ENCODE results near the gene IL37. TPM values are rescaled to one million over a fixed set of nuclear protein-coding genes. Genes with fewer than 3 reads are reported as not detected.

IL37 gene
- total and polyA plus RNA-seq, 2 of the 13 experiments (the other 11 are each of a cell fraction or from before 2014, with no cell fraction given), result not detected

DNA sequence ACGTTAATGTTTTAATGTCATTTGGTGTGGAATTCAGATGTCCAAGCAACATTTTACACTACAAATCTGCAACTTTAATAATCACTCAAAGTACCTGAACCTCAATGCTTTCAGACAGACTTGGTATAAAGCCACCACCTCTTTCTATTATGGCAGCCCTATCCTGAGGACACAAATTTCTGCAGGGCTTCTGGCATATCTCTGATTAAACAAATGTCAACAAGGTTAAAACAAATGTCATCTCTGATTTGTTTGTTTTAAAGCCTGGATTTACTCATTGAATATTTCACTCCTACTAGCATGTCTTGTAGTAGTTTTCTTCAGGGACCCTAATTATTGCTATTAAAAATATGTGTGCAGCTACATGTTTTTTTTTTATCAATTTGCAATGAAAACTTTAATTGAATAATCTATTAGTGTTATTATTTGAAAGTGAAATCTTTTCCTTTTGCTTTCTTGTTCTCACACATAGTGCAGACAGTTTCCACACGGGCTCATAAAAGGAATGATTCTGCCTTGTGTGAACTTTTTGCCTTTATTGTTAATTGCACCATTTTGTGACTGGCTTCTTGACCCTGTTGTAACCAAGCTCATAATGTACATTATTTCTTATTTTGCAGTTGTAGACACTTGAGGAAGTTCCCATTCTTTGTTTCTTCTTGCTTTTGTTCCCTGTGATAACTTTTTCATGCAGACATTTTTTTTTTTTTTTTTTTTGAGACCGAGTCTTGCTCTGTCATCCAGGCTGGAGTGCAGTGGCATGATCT, 30.1 kb downstream of the IL37 start:
- H3K36me3 ChIP-seq (replicated peaks in 1 of 2; ENCODE audit: control insufficient read depth in 1 of 2, insufficient read depth in 2 of 2, low read length in 2 of 2), result no peaks in the 10 kb centered on the region
- H3K4me1 ChIP-seq (ENCODE audit: insufficient read depth, low read length), result peaks cover 8% of the 10 kb centered on the region; the same call in 1 of the 2 replicates
- intact Hi-C loops (cut with micrococcal nuclease; ENCODE audit: unreplicated experiment), result loop anchor here (1.0 to 5.0 kb wide), 2 partner anchors 179 to 192 kb away; partner anchors contain the start of gene CKAP2L
- 37% methylated on average over 3 of the region's 3 CpGs for WGBS (ENCODE audit: low lambda C conversion rate)
- no peak for DNase-seq (ENCODE audit: low spot score)
- H3K27me3 ChIP-seq (ENCODE audit: control insufficient read depth in 1 of 2, insufficient read depth in 2 of 2, low read length in 2 of 2), result no peaks in the 10 kb centered on the region; a peak in 2 of 5 replicates
- H3K4me2 ChIP-seq (ENCODE audit: low read depth, low read length), result no peak overlapping the region
- H3K9ac ChIP-seq (ENCODE audit: insufficient read depth, low read depth, low read length), result no peak overlapping the region
- ATAC-seq, result no peak
- H3K27ac ChIP-seq (ENCODE audit: extremely low read length, insufficient read depth, low read length), result no peak overlapping the region
- no peak overlapping the region for H3K4me3 ChIP-seq (replicated peaks in 1 of 3; ENCODE audit: insufficient read depth in 1 of 3, low read depth in 2 of 3, low read length in 3 of 3)
- peaks cover 6% of the 10 kb centered on the region for H3K9me3 ChIP-seq (ENCODE audit: low read length)
- POLR2A ChIA-PET, result interaction anchor here (0.7 to 1.3 kb wide), 2 partner anchors 189 to 192 kb away, joined by 4 read pairs; no protein-coding TSS in a partner anchor
- BruUV-seq (replicated peaks), result no TSS peak
- H4K20me1 ChIP-seq (ENCODE audit: insufficient read depth, low read length), result no peaks in the 10 kb centered on the region
- in situ Hi-C loops (cut with HindIII; ENCODE audit: extremely low pct_ligation_motif_present, low pct_unique_long_range_greater_than_20kb), result loop anchor here (5.0 kb wide), 1 partner anchor 189 kb away; no protein-coding TSS in a partner anchor
- CTCF ChIA-PET (ENCODE audit: low intra/inter-chr PET ratio, low total read pairs), result interaction anchor here (0.6 to 2.9 kb wide), 4 partner anchors 18 to 193 kb away, joined by 3 to 25 read pairs (median 3); no protein-coding TSS in a partner anchor
- H3K79me2 ChIP-seq (ENCODE audit: insufficient read depth, low read length), result no peaks in the 10 kb centered on the region
- no peak for TF ChIP-seq NRL (CRISPR knock-in tag; IDR thresholded peaks at IDR 0.05; ENCODE audit: borderline replicate concordance)
- no peak for TF ChIP-seq TEAD2 (CRISPR knock-in tag; IDR thresholded peaks at IDR 0.05)
- TF ChIP-seq DMAP1 (CRISPR knock-in tag; IDR thresholded peaks at IDR 0.05), result no peak
- TF ChIP-seq REPIN1 (CRISPR knock-in tag; IDR thresholded peaks at IDR 0.05; ENCODE audit: borderline replicate concordance, low read depth), result no peak
- TF ChIP-seq ESRRA (CRISPR knock-in tag; IDR thresholded peaks at IDR 0.05; ENCODE audit: low read depth), result no peak
- TF ChIP-seq, protein P1, sequence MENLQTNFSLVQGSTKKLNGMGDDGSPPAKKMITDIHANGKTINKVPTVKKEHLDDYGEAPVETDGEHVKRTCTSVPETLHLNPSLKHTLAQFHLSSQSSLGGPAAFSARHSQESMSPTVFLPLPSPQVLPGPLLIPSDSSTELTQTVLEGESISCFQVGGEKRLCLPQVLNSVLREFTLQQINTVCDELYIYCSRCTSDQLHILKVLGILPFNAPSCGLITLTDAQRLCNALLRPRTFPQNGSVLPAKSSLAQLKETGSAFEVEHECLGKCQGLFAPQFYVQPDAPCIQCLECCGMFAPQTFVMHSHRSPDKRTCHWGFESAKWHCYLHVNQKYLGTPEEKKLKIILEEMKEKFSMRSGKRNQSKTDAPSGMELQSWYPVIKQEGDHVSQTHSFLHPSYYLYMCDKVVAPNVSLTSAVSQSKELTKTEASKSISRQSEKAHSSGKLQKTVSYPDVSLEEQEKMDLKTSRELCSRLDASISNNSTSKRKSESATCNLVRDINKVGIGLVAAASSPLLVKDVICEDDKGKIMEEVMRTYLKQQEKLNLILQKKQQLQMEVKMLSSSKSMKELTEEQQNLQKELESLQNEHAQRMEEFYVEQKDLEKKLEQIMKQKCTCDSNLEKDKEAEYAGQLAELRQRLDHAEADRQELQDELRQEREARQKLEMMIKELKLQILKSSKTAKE (CRISPR knock-in tag; IDR thresholded peaks at IDR 0.05; ENCODE audit: borderline replicate concordance), result no peak
- TF ChIP-seq ZNF20 (CRISPR knock-in tag; IDR thresholded peaks at IDR 0.05), result no peak
- TF ChIP-seq, protein P2, sequence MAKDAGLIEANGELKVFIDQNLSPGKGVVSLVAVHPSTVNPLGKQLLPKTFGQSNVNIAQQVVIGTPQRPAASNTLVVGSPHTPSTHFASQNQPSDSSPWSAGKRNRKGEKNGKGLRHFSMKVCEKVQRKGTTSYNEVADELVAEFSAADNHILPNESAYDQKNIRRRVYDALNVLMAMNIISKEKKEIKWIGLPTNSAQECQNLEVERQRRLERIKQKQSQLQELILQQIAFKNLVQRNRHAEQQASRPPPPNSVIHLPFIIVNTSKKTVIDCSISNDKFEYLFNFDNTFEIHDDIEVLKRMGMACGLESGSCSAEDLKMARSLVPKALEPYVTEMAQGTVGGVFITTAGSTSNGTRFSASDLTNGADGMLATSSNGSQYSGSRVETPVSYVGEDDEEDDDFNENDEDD (CRISPR knock-in tag; IDR thresholded peaks at IDR 0.05; ENCODE audit: borderline replicate concordance), result no peak
- TF ChIP-seq SMYD3 (CRISPR knock-in tag; IDR thresholded peaks at IDR 0.05), result no peak
- TF ChIP-seq SIX1 (CRISPR knock-in tag; IDR thresholded peaks at IDR 0.05; ENCODE audit: borderline replicate concordance), result no peak
- no peak for TF ChIP-seq PHF21A (CRISPR knock-in tag; IDR thresholded peaks at IDR 0.05)
- FAIRE-seq, result no peak
- no peak overlapping the region for H2AFZ ChIP-seq (ENCODE audit: low read length)

Measured in HepG2 (cell line).